ENCODE data around the gene CLMP.

Gene CLMP, protein sequence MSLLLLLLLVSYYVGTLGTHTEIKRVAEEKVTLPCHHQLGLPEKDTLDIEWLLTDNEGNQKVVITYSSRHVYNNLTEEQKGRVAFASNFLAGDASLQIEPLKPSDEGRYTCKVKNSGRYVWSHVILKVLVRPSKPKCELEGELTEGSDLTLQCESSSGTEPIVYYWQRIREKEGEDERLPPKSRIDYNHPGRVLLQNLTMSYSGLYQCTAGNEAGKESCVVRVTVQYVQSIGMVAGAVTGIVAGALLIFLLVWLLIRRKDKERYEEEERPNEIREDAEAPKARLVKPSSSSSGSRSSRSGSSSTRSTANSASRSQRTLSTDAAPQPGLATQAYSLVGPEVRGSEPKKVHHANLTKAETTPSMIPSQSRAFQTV

DNA sequence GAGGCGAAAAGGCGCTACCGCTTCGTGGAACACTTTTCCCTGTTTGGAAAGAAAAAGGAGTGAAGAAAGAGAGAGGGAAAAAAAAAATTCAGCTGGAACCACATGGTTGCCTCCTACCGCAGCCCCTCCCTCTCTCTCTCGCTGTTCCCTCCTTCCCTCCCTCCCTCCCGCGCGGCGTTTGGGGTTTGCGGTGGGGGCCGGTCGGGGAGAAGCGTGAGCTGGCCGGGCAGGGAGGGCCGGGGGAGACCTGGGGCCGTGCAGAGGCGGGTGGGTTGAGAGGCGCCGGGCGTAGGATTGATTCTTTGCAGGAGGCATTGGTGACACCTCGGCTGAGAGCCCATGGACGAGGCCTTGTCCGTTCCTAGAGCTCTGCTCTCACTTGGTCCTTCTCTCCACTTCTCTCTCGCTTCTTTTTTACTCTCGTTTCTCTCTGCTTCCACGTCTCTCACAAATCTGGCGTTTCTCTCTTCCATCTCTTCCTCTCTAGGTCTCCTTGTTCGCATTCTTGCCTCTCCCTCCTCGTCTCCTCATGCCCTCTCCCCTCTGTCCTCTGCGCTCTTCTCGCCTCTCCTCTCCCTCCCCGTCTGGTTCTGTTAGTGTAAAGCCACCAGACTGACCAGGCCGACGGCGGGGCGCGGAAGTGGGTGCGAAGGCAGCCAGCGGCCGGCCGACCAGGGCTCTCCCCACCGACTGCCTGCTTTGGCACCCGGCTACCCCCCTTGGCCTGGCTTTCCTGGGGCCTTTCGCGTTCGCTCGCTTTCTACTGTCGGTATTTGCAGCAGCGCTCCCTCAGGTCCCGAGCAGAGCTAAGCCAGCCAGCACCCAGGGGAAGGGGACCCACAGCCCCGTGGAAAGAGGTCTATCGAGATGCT, at the start of gene CLMP:
Gene CLMP (minus strand): TSS at position 61 of the 872 bp plus-strand sequence. CDS start 308 bp downstream, outside the sequence.
- FAIRE-seq: no peak

DNA sequence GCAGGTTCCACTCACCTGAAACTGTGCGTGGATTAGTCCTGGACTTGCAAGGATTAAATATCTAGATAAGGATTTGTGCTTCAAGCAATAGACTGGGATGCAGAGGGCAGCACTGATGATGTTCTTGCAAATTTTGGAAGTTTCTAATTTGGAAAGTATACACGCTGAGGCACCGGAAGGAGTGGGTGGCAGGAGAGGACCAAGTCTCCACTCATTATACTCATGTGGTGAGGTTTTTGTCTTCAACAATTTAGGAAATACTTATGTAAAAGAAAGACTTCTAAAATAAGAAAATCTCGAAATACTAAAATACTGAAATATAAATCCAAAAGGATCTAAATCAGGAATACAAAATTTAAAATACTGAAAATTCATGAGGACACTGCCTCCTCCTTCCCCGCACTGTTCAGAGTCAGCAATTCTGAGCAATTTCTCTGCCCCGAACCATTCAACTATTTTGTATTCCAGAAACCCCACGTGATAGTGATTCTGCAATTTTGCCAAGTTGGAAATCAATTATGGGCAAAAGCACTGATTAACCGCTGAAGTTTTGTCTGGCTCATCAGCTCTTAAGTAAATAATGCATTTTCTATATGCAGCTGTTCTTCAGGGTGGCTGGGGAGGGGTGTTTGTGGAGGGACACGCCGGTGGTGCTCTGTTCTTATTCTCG, 47.0 kb upstream of the CLMP start:
- FAIRE-seq: no peak

DNA sequence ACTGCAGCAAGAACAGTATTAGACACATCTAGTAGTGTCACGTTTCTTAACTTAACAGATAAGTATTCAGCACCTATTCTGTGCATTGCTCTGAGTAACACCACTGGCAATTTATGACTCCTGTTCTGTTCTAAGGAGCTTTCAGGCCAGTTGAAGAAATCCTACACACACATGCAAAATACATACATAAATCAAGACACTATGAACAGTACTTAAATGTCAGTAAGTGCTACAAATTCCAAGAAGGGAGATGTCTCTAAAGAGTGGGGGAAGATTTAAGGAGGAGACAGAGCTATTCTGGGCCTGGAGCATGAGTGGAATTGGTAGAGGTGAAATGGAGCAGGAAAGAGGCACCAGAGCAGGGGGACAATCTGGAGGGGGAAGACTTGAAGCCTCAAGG, 46.2 kb upstream of the CLMP start:
- FAIRE-seq: no peak

DNA sequence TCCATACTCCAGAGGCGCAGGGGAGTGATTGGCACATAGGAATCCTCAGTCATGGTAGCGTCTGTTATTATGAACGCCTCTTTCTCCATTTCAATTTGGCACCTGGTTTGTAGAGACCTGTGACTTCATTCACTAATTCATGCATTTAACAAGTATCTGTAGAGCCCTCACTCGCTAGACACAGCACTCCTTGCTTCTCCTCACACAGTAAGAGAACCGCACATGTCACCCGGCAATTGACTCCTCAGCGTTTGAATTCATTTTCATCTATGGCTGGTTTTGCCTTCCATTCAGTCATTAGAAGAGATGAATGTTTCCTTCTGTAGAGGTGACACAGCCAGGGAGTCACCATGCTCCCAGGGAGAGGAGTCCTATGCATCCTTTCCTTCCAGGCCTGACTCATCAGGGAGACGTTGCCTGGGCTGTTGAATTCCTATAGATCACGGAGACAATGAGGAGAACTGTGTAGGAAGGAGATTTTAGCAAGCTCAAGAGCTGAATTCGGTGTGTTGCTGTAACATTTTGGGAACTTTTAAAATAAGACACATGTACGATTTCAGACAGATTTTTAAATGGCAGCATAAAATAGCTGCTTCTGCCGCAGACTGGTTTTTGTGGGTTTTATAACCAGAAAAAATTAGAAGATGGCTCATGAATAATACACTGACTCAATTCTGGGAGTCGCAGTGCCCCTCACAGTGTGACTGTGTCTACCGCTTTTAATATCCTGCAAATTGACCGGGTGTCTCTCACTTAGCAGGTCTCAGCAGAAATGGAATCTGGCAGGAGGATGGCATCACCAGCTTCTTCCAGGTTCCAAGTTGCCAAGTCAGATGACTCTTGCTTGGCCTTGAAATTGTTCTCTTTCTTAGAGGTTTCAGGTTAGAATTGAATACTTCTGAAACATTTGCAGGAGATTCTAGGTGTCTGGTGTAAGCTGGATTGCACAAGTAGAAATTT, 44.4 kb upstream of the CLMP start:
- FAIRE-seq: no peak

DNA sequence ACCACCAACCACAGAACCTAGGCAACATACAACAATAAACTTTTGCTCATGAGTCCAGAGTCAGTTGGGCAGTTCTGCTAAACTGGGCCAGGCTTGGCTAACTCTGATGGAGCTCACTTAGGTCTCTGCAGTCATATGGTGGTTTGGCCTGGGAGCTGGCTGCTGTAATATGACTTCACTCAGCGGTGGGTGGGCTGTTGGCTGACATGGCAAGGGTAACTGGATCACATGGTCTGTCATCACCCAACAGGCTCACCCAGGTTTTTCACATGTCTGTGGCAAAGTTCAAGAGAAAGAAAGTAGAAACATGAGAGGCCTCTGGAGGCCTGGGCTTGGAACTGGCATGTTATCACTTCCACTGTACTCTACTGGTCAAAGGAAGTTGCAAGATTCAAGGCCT, 43.2 kb upstream of the CLMP start:
- FAIRE-seq: no peak

DNA sequence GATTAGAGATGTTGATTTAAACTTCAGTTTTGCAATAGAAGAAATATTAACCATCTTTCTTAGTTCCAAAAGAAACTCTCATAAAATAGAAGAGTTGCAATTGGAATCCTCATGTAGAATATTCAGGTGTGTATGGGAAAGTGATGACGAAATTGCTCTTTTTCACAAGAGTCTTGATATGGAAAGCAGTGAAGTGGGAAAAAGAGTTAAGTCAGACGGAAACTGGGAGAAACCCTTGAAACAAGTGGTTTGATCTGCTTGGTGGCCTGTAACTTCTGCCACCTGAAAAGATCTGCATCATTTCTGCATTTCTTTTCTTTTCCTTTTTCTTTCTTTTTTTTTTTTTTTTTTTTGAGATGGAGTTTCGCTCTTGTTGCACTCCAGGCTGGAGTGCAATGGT, 41.8 kb upstream of the CLMP start:
- no peak for FAIRE-seq

DNA sequence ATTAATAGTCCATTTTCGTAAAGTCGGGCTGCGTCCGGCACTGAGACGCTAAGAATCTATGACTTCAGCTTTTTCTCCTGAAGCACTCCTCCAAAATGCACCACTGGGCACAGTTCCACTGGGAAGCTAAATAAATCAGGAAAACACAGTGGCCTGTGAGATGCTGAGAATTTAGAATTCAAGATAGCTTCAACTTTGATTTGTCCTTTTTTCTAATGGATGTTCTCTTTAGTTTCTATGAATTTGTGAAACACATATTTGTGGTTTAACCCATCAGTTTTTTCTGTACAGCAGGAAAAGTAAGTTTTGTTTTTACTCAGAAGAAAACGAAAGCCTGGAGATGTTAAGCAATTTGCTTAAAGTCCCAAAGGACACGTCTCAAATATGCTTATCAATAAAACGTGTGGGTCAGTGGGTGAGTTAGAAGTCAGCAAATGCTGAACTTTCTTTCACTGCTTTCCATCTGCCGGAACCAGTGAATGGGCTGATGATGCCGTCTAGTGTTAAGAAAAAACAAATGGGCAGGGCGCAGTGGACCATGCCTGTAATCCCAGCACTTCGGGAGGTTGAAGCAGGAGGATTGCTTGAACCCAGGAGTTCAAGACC, 40.7 kb upstream of the CLMP start:
- FAIRE-seq: no peak

DNA sequence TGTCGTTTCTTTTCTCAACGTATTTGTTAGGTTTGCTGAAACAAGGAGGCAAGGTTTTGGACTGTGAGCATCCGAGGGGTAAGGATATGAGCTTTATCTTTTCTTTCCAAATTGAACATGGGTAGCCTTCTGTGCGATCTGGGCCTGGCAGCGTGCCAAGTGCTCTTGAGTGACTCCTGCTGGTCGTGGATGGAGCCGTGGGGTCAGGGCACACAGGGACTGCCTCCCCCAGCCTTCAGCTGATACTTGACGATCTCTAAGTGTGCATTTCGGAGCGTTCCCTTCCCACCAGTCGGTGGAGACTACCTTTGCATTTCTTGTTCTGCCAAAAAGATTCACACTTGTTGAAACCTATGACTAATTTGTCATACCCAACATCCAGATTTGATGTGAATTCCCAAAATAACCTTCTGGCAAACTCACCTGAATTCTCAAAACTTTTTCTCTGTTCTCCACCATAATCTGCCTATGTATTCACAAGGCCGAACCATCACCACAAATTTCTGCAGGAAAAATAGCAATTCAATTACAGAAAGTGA, 40.1 kb upstream of the CLMP start:
- FAIRE-seq: no peak

DNA sequence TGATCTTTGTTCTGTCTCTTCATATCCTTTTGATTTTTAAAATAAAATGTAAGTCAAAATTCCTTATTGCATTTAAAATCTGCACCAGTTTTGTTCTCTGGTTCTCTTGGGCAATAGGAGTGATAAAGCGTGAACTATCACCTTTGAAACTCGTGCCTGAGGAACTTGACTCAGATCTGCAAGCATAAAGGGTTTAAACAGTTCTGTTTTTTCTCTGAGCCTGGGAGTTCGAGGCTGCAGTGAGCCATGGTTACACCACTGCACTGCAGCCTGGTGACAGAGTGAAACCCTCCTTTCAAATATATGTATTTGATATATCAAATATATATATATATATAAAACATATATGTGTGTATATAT, 38.9 kb upstream of the CLMP start:
- no peak for FAIRE-seq

DNA sequence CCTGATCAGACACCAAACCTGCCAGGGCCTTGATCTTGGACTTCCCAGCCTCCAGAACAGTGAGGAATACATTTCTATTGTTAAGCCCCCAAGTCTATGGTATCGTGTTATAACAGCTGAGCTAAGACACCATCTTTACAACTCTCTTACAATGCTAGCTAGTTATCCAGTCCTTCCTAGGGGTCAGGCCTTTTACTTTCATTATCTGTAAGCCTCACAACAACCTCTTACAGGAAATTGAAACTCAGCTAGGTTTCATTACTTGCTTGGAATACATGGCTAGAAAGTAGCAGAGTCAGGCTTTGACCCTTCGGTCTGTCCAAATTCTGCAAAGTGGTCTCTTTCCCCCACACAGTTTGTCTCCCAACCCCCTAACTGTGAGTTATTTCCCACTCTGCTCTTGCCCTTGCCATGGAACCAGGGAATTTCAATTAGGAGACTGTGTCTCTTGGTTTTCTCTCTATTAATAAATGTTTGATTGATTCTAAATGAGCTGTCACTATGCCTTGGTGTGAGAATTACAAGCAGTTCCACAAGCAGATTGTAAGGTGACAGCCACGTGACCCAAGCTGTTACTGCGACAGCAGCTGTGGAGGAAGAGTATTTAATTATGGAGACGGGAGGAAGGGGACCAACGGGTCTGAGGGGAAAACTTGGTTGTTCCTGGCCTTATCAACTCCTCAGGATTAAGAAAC, 38.4 kb upstream of the CLMP start:
- FAIRE-seq: no peak

DNA sequence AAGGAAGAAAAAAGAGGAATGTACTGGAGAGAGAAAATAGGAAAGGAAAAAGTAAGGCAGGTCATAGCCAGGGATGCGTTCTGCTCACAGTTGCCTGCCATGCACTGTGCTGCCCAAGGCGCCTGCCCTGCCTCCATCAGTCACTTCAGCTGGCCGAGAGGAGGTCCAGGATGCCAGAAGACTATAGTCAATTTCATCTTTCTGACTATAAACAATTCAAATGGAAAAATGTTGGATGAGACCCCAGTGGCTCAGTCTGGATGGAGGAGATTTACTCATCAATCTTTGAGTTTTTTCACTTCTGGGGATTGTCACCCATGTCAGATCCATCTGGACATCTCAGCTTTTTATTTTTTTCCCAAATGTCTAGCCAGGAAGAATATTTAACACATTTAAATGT, 36.7 kb upstream of the CLMP start:
- FAIRE-seq: no peak

DNA sequence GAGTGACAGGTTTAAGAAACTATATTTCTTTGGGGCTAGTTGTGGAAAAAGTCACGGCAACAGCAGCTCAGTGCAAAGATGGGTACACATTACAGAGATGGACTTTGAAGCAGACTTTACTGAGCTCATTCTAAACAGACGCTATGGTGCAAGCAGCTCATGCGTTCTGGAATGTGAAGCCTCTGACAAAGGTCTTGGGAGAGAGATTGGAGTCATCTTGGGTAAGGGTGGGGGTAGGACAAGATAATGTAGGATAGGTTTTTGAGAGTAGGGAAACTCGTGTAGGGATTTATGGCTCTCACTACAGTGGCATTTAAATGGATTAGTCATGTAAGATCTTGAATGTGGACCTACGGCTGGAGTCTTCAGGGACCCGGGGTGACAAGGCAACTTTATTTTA, 36.2 kb upstream of the CLMP start:
- FAIRE-seq: no peak

DNA sequence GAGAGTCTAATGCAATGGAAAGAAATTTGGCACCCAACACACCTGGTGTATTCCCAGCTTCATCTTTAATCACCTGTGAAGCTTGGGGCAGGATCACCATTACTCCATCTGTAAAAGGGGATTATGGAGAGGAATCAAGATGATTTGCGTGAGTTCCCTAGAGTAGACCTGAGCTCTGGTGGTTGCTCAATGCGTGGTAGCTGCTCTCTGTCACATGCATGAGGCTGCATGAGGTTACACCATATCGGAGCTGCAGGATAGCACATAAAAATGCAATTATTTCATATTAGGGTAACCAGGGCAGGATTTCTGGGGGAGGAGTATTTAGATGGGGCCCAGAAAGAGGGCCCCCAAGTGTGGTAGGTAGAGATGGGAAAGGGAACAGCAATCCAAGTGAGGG, 35.3 kb upstream of the CLMP start:
- FAIRE-seq: no peak

DNA sequence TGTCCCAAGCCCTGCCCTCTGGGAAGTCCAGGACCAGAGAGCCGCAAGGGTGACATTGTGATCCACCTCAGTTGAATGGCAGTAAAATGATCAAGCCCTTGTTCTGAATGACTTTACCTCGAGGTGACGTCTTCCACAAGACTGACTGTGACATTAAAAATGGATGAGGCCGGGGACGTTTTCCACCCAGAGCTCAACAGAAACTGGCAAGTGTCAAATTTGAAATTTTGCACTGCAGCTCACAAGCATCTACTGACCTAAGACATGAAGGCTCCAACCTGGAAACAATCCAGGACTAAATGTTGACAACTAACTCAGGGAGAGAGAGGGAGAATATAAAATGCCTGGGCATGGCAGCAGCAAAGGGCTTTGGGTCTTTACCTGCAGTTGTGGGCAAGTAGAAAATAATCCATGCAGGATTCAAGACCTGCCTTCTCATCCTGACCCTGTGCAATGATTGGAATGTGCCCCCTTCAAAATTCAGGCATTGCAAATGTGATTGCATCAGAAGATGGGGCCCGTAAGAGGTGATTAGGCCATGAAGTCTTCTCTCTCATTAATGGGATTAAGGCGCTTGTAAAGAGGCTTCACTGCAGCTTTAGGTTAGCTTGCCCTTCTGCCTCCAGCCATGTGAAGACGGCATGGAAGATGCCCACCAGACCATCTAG, 33.6 kb upstream of the CLMP start:
- no peak for FAIRE-seq

DNA sequence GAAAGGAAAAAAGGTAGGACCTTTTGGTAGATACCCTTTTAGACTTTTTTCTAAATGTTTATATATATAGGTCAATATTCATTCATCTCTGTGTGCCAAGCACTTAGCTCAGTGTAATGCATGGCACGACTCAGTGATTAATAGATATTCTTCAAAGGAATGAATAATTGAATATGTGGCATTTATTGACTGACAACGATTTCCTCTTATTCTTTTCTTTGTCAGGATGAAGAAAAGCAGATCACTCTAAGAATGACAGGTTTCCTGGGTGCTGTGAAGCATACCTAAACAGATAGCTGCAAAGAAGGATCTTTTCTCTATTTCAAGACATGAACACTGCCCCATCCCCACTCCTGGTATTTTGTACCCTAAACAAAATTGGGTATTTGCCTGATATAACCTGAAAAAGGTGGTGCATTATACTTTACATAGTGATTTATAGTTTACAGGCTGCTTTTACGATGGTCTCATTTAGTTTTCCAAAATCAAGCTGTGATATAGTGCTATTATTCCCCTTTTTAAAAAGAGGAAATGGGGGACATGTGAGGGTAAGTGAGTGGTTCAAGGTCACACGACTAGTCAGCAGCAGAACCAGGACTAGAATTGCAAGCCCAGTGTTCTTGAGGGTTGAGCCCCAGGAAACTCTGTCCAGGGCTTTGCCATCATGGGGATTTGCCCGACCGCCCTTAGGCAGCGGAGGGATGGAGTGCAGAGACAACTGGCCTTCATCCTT, 32.9 kb upstream of the CLMP start:
- FAIRE-seq: no peak

DNA sequence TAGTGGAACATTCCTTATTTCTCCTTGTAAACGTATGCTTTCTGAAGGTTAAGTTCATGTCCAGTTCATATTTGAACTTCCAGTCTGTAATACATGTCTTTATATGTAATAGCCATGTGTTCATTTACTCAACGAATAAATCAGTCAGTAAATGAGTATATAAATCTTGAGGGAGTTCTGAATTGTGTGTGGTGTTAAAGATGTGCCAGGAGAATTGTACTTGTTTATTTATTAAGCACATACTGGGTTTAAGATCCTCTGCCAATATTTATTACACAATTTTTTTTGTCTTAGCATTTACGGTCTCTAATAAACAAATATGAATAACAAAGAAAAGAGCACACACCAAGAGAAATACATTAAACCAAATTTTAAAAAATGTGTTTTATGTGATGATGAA, 26.5 kb upstream of the CLMP start:
- no peak for FAIRE-seq

DNA sequence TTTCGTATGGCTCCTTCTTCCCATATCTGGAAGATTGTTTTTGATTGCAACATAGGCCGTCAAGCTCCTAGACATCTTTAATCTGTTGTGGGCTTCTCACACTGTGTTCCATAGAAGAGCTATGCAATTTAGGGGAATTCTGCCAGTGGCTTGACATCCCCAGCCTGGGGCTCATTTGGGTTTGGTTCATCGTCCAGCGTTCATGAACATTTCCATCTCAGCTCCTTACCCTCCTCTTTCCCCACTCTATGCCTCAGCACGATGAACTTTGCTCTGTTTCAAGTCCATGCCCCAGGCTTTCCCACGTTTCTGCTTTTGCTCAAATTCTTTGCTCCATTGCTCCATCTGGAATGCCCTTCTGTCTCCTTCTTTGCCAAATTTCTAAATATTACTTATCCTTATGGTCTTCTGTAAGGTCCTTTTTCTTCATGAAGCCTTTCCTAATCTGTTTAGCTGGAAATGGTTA, 26.1 kb upstream of the CLMP start:
- FAIRE-seq: no peak

DNA sequence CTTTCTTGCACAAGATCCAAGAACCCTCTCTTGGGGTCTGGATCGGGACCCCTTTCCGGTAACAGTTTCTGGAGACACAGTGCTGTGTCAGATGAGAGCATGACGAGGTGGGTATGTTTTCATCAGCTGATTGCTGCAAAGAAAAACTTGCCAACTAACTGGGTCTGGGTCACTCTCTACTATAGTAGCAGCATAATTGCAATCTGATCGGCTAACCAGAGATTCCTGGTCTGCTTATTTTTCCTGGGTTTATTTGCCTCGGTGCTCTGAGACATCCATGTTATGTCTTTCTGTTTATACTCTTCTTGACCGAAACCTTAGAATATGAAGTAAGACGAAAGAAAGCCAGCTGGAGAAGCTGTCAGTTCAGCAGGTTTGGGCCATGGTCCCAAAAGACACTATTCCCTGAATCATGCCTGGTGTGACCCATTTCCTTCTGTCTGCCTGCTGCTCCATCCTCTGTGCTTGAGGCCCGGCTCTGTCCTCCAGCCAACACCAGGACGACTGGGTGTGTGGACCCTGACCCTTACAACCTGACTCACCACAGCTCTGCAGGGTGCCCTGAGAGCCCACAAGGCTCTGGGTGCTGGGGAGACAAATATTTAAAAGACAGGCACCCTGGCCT, 24.1 kb upstream of the CLMP start:
- no peak for FAIRE-seq

DNA sequence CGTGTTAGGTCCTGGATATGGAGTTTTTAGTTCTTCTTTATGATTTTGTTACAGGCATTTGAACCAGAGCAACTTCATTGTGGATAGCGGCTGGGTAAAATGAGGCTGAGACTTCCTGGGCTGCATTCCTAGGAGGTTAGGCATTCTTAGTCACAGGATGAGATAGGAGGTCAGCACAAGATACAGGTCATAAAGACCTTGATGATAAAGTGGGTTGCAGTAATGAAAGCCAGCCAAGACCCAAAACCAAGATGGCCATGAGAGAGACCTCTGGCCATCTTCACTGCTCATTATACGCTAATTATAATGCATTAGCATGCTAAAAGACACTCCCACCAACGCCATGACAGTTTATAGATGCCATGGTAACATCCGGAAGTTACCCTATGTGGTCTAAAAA, 23.4 kb upstream of the CLMP start:
- FAIRE-seq: no peak
